GM12872 (cell line): ENCODE data around the gene LAG3.

Experiments used
- CTCF ChIP-seq: IDR thresholded peaks from 3 replicates; pipeline ENCODE4 v1.5.1; 2011; ENCODE audit warnings: low read depth, mild to moderate bottlenecking, low read length, moderate library complexity; ENCODE audit not compliant: insufficient read depth

The LAG3 gene

GRCh38 chr12:6775185-6776174 is 3.2 kb downstream of the LAG3 start:
- no peak for TF ChIP-seq CTCF

- TF ChIP-seq CTCF: no peak
Observed at GRCh38 chr12:6777386-6777785, 5.1 kb downstream of the LAG3 start.

GRCh38 chr12:6778217-6778573 is 5.9 kb downstream of the LAG3 start:
- TF ChIP-seq CTCF: no peak

GRCh38 chr12:6778574-6779550 is 6.5 kb downstream of the LAG3 start:
- peak; percentile 94 for TF ChIP-seq CTCF

GRCh38 chr12:6779708-6780432 is 7.5 kb downstream of the LAG3 start:
- TF ChIP-seq CTCF: no peak

- no peak for TF ChIP-seq CTCF
Observed at GRCh38 chr12:6780573-6780972, 8.3 kb downstream of the LAG3 start.

GRCh38 chr12:6782119-6782518 is 9.8 kb downstream of the LAG3 start:
- TF ChIP-seq CTCF: no peak
